Activated CD8-positive, alpha-beta memory T cell treated with anti-CD3 and anti-CD28 coated beads, Interleukin-2, amount 50 U/mL, for 48 hours (primary cell): ENCODE measurements around the gene AKT2.

Experiments used
- DNase-seq: peaks from one replicate; pipeline ENCODE4 v3.0.0-alpha.2; 2020

AKT2 gene

GRCh38 chr19:40249201-40249600, 35.9 kb downstream of the AKT2 start:
- no peak for DNase-seq

- no peak for DNase-seq
These were observed 37.3 kb downstream of the AKT2 start for GRCh38 chr19:40247735-40248262.

- DNase-seq = no peak
These were observed 38.0 kb downstream of the AKT2 start for GRCh38 chr19:40247178-40247577.

GRCh38 chr19:40246292-40247073, 38.7 kb downstream of the AKT2 start:
- no peak for DNase-seq

GRCh38 chr19:40245506-40246128, 39.5 kb downstream of the AKT2 start:
- DNase-seq = no peak

- DNase-seq = no peak
These were observed 40.4 kb downstream of the AKT2 start for GRCh38 chr19:40244579-40245317.

GRCh38 chr19:40243181-40243580, 42.0 kb downstream of the AKT2 start:
- DNase-seq = no peak

GRCh38 chr19:40242480-40242879, 42.7 kb downstream of the AKT2 start:
- DNase-seq = no peak

GRCh38 chr19:40241809-40242384, 43.2 kb downstream of the AKT2 start:
- no peak for DNase-seq

- no peak for DNase-seq
These were observed 43.9 kb downstream of the AKT2 start for GRCh38 chr19:40241125-40241808.

GRCh38 chr19:40240332-40240731, 44.8 kb downstream of the AKT2 start:
- DNase-seq = no peak

GRCh38 chr19:40239415-40240226, 45.5 kb downstream of the AKT2 start:
- DNase-seq = no peak

- no peak for DNase-seq
These were observed 46.4 kb downstream of the AKT2 start for GRCh38 chr19:40238775-40239174.

GRCh38 chr19:40237791-40238190, 47.4 kb downstream of the AKT2 start:
- no peak for DNase-seq

GRCh38 chr19:40236366-40236765, 48.8 kb downstream of the AKT2 start:
- no peak for DNase-seq

GRCh38 chr19:40236026-40236355, 49.2 kb downstream of the AKT2 start:
- no peak for DNase-seq

- DNase-seq = no peak
These were observed 49.7 kb downstream of the AKT2 start for GRCh38 chr19:40235238-40236025.

GRCh38 chr19:40234429-40235237, 50.5 kb downstream of the AKT2 start:
- no peak for DNase-seq

- no peak for DNase-seq
These were observed 51.2 kb downstream of the AKT2 start for GRCh38 chr19:40233811-40234389.
